HEK293 (cell line): ENCODE measurements around the gene TBC1D22A.

ENCODE experiments used
- CTCF ChIP-seq: fragments of 450-650 bp; formaldehyde crosslinking; IDR thresholded peaks from 2 replicates; pipeline ENCODE4 v1.5.1; 2016; ENCODE audit warnings: missing biosample characterization, missing genetic modification characterization
- GLI2 ChIP-seq: fragments of 450-650 bp; formaldehyde crosslinking; IDR thresholded peaks from 2 replicates; pipeline ENCODE4; 2017; ENCODE audit warnings: missing biosample characterization, missing genetic modification characterization, low read depth, borderline replicate concordance
- PATZ1 ChIP-seq: fragments of 450-650 bp; formaldehyde crosslinking; IDR thresholded peaks from 2 replicates; pipeline ENCODE4 v1.5.1; 2016; ENCODE audit warnings: missing biosample characterization, missing genetic modification characterization
- ZBTB49 ChIP-seq: fragments of 450-650 bp; formaldehyde crosslinking; IDR thresholded peaks from 2 replicates; pipeline ENCODE4 v1.5.1; 2016; ENCODE audit warnings: missing biosample characterization, missing genetic modification characterization, low read depth
- ZEB2 ChIP-seq: fragments of 450-650 bp; formaldehyde crosslinking; IDR thresholded peaks from 2 replicates; pipeline ENCODE4 v1.5.1; 2016; ENCODE audit warnings: missing biosample characterization, missing genetic modification characterization
- ZNF544 ChIP-seq: fragments of 450-650 bp; formaldehyde crosslinking; IDR thresholded peaks from 2 replicates; pipeline ENCODE4 v1.5.0; 2017; ENCODE audit warnings: missing biosample characterization, missing genetic modification characterization
- ZNF664 ChIP-seq: fragments of 450-650 bp; formaldehyde crosslinking; IDR thresholded peaks from 2 replicates; pipeline ENCODE4 v1.5.1; 2016; ENCODE audit warnings: missing biosample characterization, missing genetic modification characterization
- ZNF704 ChIP-seq: fragments of 450-650 bp; formaldehyde crosslinking; IDR thresholded peaks from 2 replicates; pipeline ENCODE4 v1.5.1; 2016; ENCODE audit warnings: missing biosample characterization, missing genetic modification characterization

GRCh38 chr22:47051441-47052071 is 289.1 kb downstream of the TBC1D22A start:
- no peak for TF ChIP-seq CTCF
- no peak for TF ChIP-seq PATZ1 (tag by site-specific recombination)
- TF ChIP-seq ZNF544 (tag by site-specific recombination): no peak
- TF ChIP-seq GLI2 (tag by site-specific recombination): no peak
- TF ChIP-seq ZEB2 (tag by site-specific recombination): no peak
- no peak for TF ChIP-seq ZBTB49
- no peak for TF ChIP-seq ZNF704 (tag by site-specific recombination)
- TF ChIP-seq ZNF664 (tag by site-specific recombination): no peak
